ENCODE results near the gene CAMK2B. TPM values are rescaled to one million over a fixed set of nuclear protein-coding genes. Genes with fewer than 3 reads are reported as not detected.

The CAMK2B gene
- total RNA-seq, 1 experiment from 2014 or later: 0.34 TPM

- TF ChIP-seq, protein P1, sequence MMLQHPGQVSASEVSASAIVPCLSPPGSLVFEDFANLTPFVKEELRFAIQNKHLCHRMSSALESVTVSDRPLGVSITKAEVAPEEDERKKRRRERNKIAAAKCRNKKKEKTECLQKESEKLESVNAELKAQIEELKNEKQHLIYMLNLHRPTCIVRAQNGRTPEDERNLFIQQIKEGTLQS (IDR thresholded peaks at IDR 0.05): no peak
- TF ChIP-seq CEBPB (IDR thresholded peaks at IDR 0.05; ENCODE audit: low read depth) (no peak), EZH2 (IDR thresholded peaks at IDR 0.05) (no peak), TCF7L2 (IDR thresholded peaks at IDR 0.05; ENCODE audit: borderline replicate concordance, extremely low read depth, insufficient read depth, insufficient read length) (no peak), CBX3 (IDR thresholded peaks at IDR 0.05; ENCODE audit: low read depth) (no peak)
Measured at GRCh38 chr7:44334734-44335097, 9.3 kb upstream of the CAMK2B start (continued).

GRCh38 chr7:44333911-44334733 is 8.7 kb upstream of the CAMK2B start:
- Histone ChIP-seq H3K4me3 (replicated peaks in 1 of 2; ENCODE audit: low read depth in 1 of 2, low read length in 2 of 2) (no peak overlapping the region), H3K27ac (ENCODE audit: low read depth, low read length) (no peak overlapping the region), H3K9me3 (ENCODE audit: control insufficient read depth in 1 of 2, insufficient read depth in 1 of 2, low read depth in 1 of 2, low read length in 2 of 2) (no peaks in the 10 kb centered on the region), H3K79me2 (ENCODE audit: insufficient read depth, low read length) (no peaks in the 10 kb centered on the region), H3K4me2 (ENCODE audit: low read length) (no peak overlapping the region), H3K27me3 (ENCODE audit: insufficient read depth, low read length) (no peaks in the 10 kb centered on the region), H2AFZ (ENCODE audit: low read depth, low read length, poor library complexity, severe bottlenecking) (no peak overlapping the region), H3K9me2 (ENCODE audit: insufficient read depth) (no peaks in the 10 kb centered on the region), H3K4me1 (ENCODE audit: control insufficient read depth in 1 of 2, insufficient read depth in 2 of 2, low read length in 2 of 2) (no peaks in the 10 kb centered on the region), H3K9ac (ENCODE audit: low read length) (no peak overlapping the region), H4K20me1 (ENCODE audit: insufficient read depth) (no peaks in the 10 kb centered on the region), H3K36me3 (ENCODE audit: control insufficient read depth in 1 of 2, insufficient read depth in 2 of 2, low read length in 2 of 2) (no peaks in the 10 kb centered on the region)
- TF ChIP-seq JUND (IDR thresholded peaks at IDR 0.05) (no peak), SP1 (IDR thresholded peaks at IDR 0.05; ENCODE audit: low read depth) (no peak), EZH2 (IDR thresholded peaks at IDR 0.05) (no peak), FOSL1 (IDR thresholded peaks at IDR 0.05; ENCODE audit: low read depth) (no peak), POLR2A (IDR thresholded peaks at IDR 0.05; ENCODE audit: borderline replicate concordance, extremely low read depth, insufficient read depth, insufficient read length) (no peak), RAD21 (IDR thresholded peaks at IDR 0.05; ENCODE audit: low read depth) (no peak), ZNF274 (IDR thresholded peaks at IDR 0.05; ENCODE audit: low read depth, low read length) (no peak), YY1 (IDR thresholded peaks at IDR 0.05; ENCODE audit: extremely low read depth, insufficient replicate concordance, low read depth, low read length) (no peak)
- TF ChIP-seq, protein P1 (IDR thresholded peaks at IDR 0.05): no peak
- TF ChIP-seq, protein P2, sequence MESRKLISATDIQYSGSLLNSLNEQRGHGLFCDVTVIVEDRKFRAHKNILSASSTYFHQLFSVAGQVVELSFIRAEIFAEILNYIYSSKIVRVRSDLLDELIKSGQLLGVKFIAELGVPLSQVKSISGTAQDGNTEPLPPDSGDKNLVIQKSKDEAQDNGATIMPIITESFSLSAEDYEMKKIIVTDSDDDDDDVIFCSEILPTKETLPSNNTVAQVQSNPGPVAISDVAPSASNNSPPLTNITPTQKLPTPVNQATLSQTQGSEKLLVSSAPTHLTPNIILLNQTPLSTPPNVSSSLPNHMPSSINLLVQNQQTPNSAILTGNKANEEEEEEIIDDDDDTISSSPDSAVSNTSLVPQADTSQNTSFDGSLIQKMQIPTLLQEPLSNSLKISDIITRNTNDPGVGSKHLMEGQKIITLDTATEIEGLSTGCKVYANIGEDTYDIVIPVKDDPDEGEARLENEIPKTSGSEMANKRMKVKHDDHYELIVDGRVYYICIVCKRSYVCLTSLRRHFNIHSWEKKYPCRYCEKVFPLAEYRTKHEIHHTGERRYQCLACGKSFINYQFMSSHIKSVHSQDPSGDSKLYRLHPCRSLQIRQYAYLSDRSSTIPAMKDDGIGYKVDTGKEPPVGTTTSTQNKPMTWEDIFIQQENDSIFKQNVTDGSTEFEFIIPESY (IDR thresholded peaks at IDR 0.05; ENCODE audit: extremely low read depth, insufficient replicate concordance, low read length): no peak
- TF ChIP-seq, protein P3, sequence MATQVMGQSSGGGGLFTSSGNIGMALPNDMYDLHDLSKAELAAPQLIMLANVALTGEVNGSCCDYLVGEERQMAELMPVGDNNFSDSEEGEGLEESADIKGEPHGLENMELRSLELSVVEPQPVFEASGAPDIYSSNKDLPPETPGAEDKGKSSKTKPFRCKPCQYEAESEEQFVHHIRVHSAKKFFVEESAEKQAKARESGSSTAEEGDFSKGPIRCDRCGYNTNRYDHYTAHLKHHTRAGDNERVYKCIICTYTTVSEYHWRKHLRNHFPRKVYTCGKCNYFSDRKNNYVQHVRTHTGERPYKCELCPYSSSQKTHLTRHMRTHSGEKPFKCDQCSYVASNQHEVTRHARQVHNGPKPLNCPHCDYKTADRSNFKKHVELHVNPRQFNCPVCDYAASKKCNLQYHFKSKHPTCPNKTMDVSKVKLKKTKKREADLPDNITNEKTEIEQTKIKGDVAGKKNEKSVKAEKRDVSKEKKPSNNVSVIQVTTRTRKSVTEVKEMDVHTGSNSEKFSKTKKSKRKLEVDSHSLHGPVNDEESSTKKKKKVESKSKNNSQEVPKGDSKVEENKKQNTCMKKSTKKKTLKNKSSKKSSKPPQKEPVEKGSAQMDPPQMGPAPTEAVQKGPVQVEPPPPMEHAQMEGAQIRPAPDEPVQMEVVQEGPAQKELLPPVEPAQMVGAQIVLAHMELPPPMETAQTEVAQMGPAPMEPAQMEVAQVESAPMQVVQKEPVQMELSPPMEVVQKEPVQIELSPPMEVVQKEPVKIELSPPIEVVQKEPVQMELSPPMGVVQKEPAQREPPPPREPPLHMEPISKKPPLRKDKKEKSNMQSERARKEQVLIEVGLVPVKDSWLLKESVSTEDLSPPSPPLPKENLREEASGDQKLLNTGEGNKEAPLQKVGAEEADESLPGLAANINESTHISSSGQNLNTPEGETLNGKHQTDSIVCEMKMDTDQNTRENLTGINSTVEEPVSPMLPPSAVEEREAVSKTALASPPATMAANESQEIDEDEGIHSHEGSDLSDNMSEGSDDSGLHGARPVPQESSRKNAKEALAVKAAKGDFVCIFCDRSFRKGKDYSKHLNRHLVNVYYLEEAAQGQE (IDR thresholded peaks at IDR 0.05; ENCODE audit: low read depth): no peak
- TF ChIP-seq, protein P4, sequence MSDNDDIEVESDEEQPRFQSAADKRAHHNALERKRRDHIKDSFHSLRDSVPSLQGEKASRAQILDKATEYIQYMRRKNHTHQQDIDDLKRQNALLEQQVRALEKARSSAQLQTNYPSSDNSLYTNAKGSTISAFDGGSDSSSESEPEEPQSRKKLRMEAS (IDR thresholded peaks at IDR 0.05): no peak
- ChIA-PET RAD21 (ENCODE audit: low non-redundant PET in 1 of 2, low total read pairs in 2 of 2, uncharacterized antibody in 2 of 2, unreplicated experiment in 2 of 2) (no interaction called here), CTCF (no interaction called here), POLR2A (no interaction called here)
- no TSS peak for BruUV-seq (replicated peaks)
- intact Hi-C loops (cut with micrococcal nuclease): no loop called here
- ATAC-seq (no peak), DNase-seq (ENCODE audit: low read depth, low spot score) (no peak)
